GM21381 (cell line): ENCODE measurements around the gene DHX29.

Experiments used
- ATAC-seq: cut with Tn5 transposase; IDR thresholded peaks from one replicate; pipeline ENCODE4 v1.9.1; 2021; ENCODE audit warnings: mild to moderate bottlenecking, moderate library complexity; ENCODE audit not compliant: unreplicated experiment

Gene DHX29

DNA sequence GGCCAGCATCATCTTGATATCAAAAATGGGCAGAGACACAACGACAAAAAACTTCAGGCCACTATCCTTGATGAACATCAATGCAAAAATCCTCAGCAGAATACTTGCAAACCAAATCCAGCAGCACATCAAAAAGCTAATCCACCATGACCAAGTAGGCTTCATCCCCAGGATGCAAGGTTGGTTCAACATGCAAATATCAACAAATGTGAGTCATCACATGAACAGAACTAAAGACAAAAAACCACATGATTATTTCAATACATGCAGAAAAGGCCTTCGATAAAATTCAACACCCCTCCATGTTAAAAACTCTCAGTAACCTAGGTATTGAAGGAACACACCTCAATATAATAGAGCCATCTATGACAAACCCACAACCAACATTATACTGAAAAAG, 8.8 kb upstream of the DHX29 start:
- no peak for ATAC-seq

DNA sequence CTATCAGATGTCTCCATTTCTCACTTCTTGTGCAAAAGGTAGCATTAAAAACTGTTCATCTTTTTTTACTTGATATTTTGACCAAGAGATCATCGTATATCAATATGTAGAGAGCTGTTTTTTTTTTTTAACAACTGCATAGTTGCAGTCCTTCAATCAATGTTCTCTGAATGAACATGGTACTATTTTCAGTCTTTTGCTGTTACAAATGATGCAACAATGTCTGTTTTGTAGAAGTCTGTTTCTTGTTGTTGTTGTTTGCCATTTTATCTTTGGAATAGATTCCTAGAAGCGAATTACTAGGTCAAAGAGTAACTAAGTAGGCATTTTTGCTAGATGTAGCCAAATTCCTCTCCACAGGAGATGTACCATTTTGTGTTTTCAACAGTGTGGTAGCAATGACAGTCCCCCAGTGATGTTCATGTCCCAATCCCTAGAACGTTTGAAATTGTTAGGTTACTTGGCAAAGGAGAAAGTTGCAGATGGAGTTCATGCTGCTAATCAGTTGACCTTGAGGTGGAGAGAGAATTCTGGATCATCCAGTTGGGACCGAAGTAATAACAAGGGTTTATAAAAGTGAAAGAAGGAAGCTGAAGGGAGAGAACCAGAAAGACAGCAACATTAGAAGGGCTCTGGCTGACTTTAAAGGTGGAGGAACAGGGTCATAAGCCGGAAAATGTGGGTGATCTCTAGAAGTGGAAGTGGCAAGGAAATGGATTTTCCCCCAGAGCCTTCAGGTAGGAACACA, 6.5 kb upstream of the DHX29 start:
- no peak for ATAC-seq

DNA sequence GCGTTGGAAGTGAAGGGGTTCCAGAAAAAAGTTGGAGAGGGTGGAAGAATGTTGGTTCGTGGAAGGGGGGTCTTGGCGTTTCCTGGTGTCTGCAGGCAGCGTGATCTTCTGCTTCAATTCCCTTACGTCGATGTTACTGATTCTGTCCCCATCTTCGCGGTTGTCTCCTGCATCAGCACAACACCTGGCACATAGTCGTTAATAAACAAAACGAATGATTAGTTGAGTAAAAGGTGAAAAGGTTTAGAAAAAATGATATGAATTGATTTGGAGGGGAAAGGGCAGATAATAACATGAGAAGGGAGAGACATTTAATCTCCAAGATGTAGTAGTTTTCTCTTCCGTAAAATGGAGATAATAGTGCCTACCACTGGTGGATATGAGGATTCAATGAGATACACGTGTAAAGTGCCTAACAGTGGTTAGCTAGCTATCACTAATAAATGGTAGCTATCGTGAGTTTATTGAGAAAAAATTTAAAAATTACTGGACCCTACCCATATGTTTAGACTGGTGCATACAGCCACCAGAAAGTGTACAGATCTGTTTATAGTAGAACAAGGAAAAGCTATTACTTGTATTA, 851 bp upstream of the DHX29 start:
- ATAC-seq = no peak

DNA sequence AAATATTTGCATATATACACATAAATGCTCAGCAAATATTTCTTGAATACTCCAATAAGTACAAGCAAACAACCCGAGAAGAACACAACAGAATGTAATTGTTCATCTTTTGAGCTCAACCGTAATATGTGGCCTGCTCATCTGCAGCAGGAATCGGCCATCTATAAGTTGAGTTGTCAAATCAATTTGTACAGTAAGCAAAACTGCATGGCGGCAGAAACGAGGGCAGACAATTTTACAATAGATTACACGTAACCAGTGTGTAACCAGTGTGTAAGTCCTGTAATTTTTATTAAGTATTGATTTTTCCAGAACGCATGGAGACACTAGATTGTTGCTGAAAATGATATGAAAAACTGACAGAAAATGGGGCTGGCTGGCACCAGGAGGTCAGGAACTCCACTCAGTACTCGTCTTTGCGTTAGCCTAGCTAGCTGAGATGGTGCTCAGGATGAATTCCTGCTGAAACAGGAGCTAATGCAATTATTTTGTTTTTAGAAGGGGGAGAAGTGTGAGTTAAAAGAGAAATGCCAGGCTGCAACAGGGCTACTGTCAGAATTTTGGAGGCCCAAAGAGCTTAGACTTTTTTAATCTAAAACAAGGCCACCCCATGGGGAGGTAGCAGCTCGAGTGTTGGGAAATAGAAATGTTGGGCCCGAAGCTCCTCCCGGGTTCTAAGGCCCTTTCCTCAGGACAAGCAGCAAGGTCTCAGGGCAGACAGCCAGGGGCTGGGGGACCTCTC, 682 bp downstream of the DHX29 start:
- no peak for ATAC-seq

DNA sequence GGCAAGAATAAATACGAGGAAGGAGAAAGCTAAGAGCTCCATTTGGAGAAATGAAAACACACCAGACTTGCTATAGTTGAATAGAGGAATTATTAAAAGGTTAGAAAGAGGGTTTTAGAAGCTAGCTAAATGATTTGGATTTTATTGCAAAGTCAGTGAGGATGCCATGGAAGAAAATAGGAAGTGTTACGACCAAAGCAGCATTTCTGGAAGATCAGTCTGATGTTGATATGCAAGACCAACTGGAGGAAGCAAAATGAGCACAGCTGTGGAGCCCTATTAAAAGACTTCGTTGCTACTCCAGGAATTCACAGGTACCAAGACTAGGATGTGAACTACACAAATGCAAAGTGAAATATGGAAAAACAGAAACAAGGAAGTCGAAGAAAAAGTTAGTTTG, 2.1 kb downstream of the DHX29 start:
- no peak for ATAC-seq

DNA sequence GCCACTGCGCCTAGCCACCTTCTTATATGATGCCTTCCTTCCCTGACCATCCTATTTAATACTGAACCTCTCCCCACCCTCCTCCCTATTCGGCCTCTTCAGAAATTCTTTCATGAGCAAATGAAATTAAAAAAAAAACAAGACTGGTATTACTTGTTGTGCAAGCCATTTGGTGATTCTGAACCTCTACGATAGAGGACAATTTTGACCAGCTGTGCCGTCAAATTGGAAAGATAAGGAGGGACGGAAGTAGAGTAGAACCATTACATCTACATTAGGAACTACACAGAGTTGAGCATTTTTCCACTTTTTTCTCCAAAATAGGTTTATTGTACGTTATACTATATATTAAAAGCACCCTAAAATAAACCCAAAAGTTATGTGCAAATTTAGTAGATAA, 2.9 kb downstream of the DHX29 start:
- no peak for ATAC-seq

DNA sequence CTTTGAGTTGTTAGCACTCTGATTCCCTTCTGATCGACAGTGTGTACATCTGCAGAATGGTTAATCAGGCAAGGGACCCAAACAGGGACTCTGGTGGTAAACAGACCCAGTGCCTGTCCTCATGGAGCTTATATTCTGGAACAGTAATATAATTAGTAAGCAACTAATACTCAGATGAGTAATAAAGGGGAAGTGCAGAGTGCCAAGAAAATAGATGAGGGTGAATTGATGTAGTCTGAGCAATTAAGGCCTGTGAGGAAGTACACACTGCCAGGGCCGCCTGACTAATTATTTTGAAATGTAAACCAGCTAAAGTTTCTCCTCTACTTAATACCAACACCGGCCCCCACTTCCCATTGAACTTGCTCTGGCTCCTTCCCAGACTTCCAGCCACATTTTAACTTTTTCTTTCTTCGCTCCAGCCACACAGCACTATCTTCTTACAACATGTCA, 4.2 kb downstream of the DHX29 start:
- no peak for ATAC-seq

DNA sequence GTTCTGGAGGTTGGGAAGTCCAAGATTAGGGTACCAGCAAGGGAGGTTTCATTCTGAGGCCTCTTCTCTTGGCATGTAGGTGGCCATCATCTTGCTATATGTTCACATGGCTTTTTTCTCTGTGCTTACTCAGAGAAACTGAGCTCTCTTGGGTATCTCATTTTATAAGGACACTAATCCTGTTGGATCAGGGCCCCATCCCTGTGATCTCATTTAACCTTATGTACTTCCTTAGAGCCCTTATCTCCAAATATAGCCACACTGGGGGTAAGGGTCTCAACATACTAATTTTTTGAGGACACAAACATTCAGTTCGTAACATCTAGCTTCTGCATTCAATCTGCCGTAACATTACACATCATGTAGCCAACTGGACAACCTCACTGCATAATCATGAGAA, 6.6 kb downstream of the DHX29 start:
- no peak for ATAC-seq

DNA sequence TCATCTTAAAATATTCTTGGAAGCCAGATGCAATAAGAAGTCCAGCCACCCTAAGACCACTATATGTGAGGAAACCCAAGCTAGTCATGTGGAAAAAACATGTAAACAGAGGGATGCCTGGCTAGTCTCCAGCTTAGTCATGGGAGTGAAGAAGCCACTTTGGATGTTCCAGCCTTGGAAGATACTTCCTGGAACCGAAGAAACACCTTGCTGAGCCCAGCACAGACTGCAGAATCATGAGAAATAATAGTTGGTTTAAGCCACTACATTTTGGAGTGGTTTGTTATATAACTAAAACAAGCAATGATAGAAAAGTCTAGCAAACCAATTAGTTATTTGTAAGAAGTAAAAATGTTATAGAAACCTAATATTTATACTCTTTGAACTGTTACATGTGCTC, 12.6 kb downstream of the DHX29 start:
- ATAC-seq = no peak

DNA sequence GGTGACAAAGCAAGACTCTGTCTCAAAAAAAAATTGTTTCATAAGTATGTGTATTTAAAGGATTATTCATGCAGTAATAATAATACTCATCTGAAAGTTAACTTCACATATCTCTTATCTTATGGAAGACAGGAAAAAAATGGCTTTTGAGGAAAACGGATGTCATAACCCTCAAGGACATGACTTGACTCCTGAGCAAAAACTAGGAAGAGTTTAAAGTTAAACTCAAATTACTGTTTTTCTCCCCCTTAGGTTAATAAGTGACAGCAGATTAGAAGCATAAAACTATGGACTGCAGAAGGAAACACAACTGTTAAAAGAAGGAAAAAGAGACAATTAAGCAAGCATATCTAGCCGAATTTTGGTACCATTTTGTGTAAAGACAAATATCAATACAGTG, 16.5 kb downstream of the DHX29 start:
- no peak for ATAC-seq

DNA sequence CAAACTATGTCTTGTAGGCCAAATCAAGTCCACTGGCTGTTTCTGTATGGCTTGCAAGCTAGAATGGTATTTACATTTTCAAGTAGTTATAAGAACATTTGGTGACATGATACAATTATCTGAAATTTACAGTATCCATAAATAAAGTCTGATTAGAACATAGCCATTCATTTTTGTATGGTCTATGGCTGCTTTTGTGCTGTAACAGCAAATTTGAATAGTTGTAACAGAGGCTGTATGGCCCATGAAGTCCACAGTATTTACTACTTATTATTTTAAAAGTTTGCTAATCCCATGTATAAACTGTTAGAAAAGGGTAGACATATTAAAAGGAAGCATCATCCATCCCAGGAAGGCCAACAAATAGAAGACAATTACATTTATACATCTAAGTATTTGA, 17.7 kb downstream of the DHX29 start:
- no peak for ATAC-seq

DNA sequence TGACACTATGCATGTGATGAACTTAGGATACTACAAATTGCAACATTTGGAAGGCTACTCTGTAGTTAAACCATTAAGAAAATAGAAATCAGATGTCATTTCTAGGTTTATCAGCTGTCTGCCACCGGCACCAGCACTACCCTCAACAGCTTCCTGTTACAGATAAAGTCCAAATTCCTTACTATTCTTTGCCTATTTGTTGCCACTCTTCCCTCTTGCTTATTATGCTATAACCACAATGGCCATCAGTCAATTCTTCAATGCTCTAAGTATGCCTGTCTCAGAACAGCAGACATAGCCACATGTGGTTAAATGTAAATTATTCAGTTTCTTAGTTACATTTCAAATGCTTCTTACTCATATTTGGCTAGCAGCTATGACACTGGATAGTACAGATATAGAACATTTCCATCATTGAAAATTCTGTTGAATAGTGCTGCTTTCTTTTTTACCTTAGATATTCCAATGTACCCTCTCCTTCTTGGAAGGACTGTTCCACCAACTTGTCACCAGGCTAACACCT, 21.0 kb downstream of the DHX29 start:
- ATAC-seq = no peak

DNA sequence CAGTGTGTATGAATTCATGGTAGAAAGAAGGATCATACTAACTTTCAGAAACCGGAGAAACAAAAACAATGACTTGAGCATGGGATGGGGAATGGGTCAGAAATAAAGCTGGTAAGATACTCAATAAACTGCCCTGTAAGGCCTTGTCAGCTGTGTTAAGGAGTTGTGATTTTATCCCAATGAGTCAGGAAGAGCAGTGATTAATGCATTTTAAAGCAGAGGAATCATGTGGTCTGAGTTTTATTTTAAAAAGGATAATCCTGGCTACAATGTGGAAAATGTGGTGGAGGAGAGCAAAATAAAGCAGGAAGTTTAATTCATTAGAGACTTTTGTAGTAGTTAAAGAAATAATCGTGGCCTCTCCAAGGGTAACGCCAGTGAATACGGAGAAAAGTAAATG, 28.7 kb downstream of the DHX29 start:
- no peak for ATAC-seq

DNA sequence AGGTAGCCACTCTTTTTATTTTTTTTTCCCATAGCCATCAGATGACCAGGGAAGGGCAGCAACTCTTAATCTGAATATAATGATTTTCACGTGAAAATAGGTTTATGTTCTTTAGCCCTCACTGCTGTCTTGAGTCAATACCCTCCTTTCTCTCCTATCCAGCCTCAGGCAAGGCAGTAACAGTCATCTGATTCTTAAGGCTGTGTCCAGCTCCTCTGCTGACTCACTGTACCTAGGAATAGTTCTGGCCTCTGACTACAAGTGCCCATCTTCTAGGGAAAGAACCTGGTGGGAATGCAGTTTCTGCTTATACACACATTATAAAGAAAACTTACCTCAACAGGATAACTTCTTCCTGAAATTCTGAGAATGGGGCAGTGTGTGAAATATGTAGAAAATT, 30.7 kb downstream of the DHX29 start:
- no peak for ATAC-seq

DNA sequence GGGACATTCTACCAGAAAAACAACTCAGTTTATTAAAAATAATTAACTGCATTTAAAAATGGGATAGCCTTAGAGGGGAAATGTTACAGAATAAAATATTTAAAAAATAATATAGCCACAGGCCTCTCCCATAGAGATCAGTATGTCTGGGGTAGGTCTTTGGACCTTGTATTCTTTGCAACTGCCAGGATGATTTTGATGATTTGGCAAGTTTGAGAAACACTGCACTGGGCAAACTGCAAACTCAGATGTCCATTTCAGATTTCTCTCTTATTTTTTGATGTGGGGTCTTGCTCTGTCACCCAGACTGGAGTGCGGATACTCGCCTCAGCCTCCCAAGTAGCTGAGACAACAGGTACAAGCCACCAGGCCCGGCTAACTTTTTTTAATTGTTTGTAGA, 49.2 kb downstream of the DHX29 start:
- no peak for ATAC-seq

DNA sequence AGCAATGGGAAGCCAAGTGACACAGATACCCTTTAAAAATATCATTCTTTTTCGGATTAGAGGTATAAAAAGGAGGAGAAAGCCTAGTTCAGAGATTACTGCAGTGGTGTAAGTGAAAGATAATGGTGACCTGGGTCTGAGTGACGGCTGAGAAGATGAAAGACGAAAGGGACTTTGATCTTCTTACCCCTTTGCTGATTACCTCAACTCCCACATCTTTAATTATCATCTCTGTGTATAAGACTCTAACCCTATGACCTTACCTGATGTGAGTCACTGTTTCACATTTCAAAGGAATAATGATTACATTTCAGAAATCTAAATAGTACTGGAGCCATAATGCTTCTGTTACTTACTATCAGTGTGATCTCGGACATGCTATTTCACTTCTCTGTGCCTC, 52.7 kb downstream of the DHX29 start:
- no peak for ATAC-seq

DNA sequence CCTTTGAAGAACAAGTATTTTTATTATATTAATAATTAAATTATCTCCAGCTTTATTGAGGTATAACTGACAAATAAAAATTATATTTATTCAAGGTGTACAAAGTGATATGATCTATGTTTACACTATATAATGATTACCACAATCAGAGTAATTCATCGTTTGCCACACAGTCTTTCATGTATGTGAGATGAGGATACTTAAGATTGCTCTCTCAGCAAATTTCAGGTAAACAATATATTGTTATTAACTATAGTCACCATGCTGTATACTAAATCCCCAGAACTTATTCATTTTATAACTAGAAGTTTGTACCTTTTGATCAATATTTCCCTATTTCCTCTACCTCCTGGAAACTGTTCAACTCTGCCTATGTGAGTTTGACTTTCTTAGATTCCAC, 57.4 kb downstream of the DHX29 start:
- ATAC-seq = no peak

DNA sequence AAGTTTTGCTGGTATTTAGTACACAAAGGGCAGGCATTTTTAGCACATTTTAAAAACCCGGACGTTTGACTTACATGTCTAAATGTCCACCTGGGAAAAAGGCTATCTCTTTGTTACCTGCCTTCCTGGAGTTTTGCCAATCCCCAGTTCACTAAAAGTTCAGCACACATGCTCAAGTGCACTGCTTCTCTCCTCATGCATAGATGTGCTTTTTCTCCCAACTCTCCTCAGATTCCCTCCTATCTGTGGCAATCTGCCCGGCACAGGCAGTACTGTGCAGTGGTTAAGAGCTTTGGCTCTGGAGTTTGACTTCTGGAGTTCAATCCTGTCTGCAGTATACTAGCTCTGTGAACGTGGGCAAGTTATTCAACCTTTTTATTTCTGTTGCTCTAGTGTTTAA, 65.7 kb downstream of the DHX29 start:
- no peak for ATAC-seq

DNA sequence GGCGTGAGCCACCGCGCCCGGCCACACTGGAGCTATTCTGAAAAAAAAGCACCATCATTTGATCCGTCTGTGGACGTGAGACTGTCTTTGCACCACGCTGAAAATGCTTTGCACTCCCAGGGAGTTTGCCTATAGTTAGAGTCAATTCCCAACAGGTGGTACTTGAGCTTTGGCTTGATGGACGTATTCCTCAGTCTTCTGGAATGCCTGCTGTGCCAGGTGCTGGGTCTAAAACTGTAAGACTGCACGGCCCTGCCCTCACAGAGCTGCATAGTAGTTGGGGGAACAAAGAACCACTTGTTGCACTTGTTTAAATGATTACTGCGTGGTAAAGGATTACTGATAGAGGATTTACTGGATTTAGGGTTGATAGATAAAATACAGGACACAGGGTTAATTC, 70.7 kb downstream of the DHX29 start:
- no peak for ATAC-seq

DNA sequence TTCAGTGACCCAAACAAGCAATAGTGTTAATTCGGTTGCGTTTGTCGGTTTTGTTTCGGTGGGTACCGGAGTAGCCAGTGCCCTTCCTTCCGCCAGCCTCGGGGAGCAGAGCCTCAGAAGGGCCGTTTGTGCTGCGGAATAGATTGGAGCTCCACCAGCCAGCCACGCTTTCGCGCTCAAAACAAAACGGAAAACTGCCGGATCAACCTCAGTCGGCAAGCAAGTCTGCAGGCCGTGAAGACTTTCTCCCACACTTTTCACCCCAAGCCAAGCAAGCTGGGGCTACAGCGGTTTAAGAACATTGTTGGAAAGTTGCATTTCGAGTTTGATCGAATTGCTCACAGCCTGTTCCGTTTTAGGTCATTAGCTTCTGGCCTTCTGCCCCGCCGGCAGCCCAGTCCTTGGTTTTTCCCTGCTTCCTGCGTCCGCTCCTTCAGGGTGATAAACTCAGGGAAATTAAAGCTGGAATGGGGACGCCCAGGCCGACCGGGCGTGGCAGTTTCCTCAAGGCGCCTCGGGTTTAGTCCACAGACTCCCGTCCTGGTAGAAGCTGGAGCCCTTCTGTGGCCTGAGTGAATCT, 73.3 kb downstream of the DHX29 start:
- no peak for ATAC-seq
